GM12878 (cell line): ENCODE results near the gene GLRX2. TPM values are rescaled to one million over a fixed set of nuclear protein-coding genes. Genes with fewer than 3 reads are reported as not detected.

Experiments used
- ATAC-seq: fragments of 200-7000 bp; cut with Tn5 transposase; 3 replicates; pipeline ENCODE4 v1.9.1; 2020; ENCODE audit warnings: mild to moderate bottlenecking, moderate library complexity
- BruUV-seq: library from RNA; stranded (reverse); fragments of 400-500 nt; replicated peaks from 2 replicates; lab custom pipeline; 2021; lab: Mats Ljungman, UMichigan
- CTCF ChIA-PET: fragments of 300-600 bp; sonication (Branson Sonifier 250); formaldehyde crosslinking; extraction: SDS; loops from one replicate; lab custom pipeline; 2021; ENCODE audit warnings: inconsistent platforms; lab: Yijun Ruan, JAX
- POLR2A ChIA-PET: fragments of 350-600 bp; formaldehyde crosslinking; extraction: SDS; loops from one replicate; lab custom pipeline; 2021; ENCODE audit warnings: inconsistent platforms; lab: Charles Lee
- RAD21 ChIA-PET: fragments of 300-600 bp; sonication (Branson Sonifier 250); formaldehyde crosslinking; loops from one replicate; lab custom pipeline; 2023; ENCODE audit warnings: antibody characterized with exemption; ENCODE audit not compliant: unreplicated experiment; lab: Charles Lee
- SMC1A ChIA-PET: fragments of 300-600 bp; sonication (Branson Sonifier 250); formaldehyde crosslinking; loops from one replicate; lab custom pipeline; 2023; ENCODE audit not compliant: unreplicated experiment, uncharacterized antibody; lab: Charles Lee
- DNase-seq: peaks from one replicate; pipeline ENCODE4 v3.0.0-alpha.2; 2011; ENCODE audit warnings: low read depth, low spot score
- FAIRE-seq: peaks from 3 replicates; lab custom pipeline; 2011; peaks lifted over from hg19 to GRCh38; lab: Jason Lieb, UNC
- H2AFZ ChIP-seq: 2 replicates; pipeline ENCODE4 v1.6.0; 2011; ENCODE audit warnings: low read depth, low read length, control low read depth; ENCODE audit not compliant: control insufficient read depth
- H3K27ac ChIP-seq: 2 replicates; pipeline ENCODE4 v1.5.1; 2011; ENCODE audit warnings: control low read depth; ENCODE audit not compliant: control insufficient read depth, insufficient read depth
- H3K27me3 ChIP-seq, 2 experiments: replicated peaks in 1 of 2; 2 replicates each; pipeline versions ENCODE4 v1.6.0 to v1.6.1; 2011; ENCODE audit warnings: low read length in 1 of 2; ENCODE audit not compliant: control insufficient read depth in 2 of 2, insufficient read depth in 2 of 2
- H3K36me3 ChIP-seq, 2 experiments: 2 replicates each; pipeline ENCODE4 v1.5.1; 2011; ENCODE audit warnings: low read length in 1 of 2; ENCODE audit not compliant: control insufficient read depth in 2 of 2, insufficient read depth in 2 of 2
- H3K4me1 ChIP-seq: 2 replicates; pipeline ENCODE4 v1.6.1; 2011; ENCODE audit warnings: mild to moderate bottlenecking, low read length, moderate library complexity, mixed read lengths; ENCODE audit not compliant: control insufficient read depth, insufficient read depth
- H3K4me2 ChIP-seq: 2 replicates; pipeline ENCODE4 v1.6.0; 2011; ENCODE audit warnings: control low read depth; ENCODE audit not compliant: control insufficient read depth, insufficient read depth
- H3K4me3 ChIP-seq: fragments of 200-600 bp; sonication (generic); 2 replicates; pipeline ENCODE4 v1.5.1; 2016
- H3K79me2 ChIP-seq: 2 replicates; pipeline ENCODE4 v1.6.0; 2011; ENCODE audit warnings: low read length; ENCODE audit not compliant: control insufficient read depth, insufficient read depth
- H3K9ac ChIP-seq: 2 replicates; pipeline ENCODE4 v1.8.0; 2011; ENCODE audit warnings: low read length, control low read depth, mixed read lengths; ENCODE audit not compliant: control insufficient read depth, insufficient read depth
- H3K9me3 ChIP-seq: replicated peaks from 3 replicates; pipeline ENCODE4 v1.5.1; 2011; ENCODE audit warnings: mild to moderate bottlenecking, low read length; ENCODE audit not compliant: control insufficient read depth, insufficient read depth
- H4K20me1 ChIP-seq: 2 replicates; pipeline ENCODE4 v1.6.0; 2011; ENCODE audit not compliant: control insufficient read depth, insufficient read depth
- ATF2 ChIP-seq: IDR thresholded peaks from 2 replicates; pipeline ENCODE4 v1.6.1; 2012; ENCODE audit warnings: low read length, inconsistent platforms
- BHLHE40 ChIP-seq, 2 experiments: fragments of 450-650 bp in 1 of 2; IDR thresholded peaks; 2 replicates each; pipeline ENCODE4 v1.6.1; 2011 to 2017; ENCODE audit warnings: low read depth in 2 of 2, borderline replicate concordance in 1 of 2, improper control_type of control experiment in 1 of 2, low read length in 1 of 2, mild to moderate bottlenecking in 1 of 2
- BRCA1 ChIP-seq: IDR thresholded peaks from 2 replicates; pipeline ENCODE4 v1.6.1; 2011; ENCODE audit warnings: low read depth, low read length, improper control_type of control experiment
- CHD1 ChIP-seq: IDR thresholded peaks from 2 replicates; pipeline ENCODE4 v1.6.1; 2012; ENCODE audit warnings: low read depth, low read length, improper control_type of control experiment
- EED ChIP-seq: sonication (generic); IDR thresholded peaks from 2 replicates; pipeline ENCODE4 v1.6.1; 2016; ENCODE audit warnings: antibody characterized with exemption, low read depth
- ETV6 ChIP-seq, 2 experiments: fragments of 450-650 bp in 1 of 2; IDR thresholded peaks in 1 of 2; conservative IDR thresholded peaks in 1 of 2; 2 replicates each; pipeline ENCODE4 v1.6.1; 2014; ENCODE audit warnings: antibody characterized with exemption in 1 of 2, borderline replicate concordance in 1 of 2, low read depth in 1 of 2, mild to moderate bottlenecking in 1 of 2, moderate library complexity in 1 of 2
- FOXK2 ChIP-seq: fragments of 450-650 bp; IDR thresholded peaks from 2 replicates; pipeline ENCODE4 v1.6.1; 2017; ENCODE audit warnings: mild to moderate bottlenecking, moderate library complexity
- FOXM1 ChIP-seq: IDR thresholded peaks from 2 replicates; pipeline ENCODE4 v1.6.1; 2012; ENCODE audit warnings: low read depth, mild to moderate bottlenecking, inconsistent platforms, low read length, moderate library complexity
- HDAC2 ChIP-seq: fragments of 200-600 bp; sonication (generic); IDR thresholded peaks from 2 replicates; pipeline ENCODE4 v1.6.1; 2017
- IKZF2 ChIP-seq, 2 experiments: fragments of 450-650 bp; IDR thresholded peaks; 2 replicates each; pipeline ENCODE4 v1.6.1; 2017; ENCODE audit warnings: mild to moderate bottlenecking in 2 of 2, moderate library complexity in 2 of 2
- MTA2 ChIP-seq: fragments of 450-650 bp; IDR thresholded peaks from 2 replicates; pipeline ENCODE4 v1.6.1; 2016; ENCODE audit warnings: low read depth, mild to moderate bottlenecking, moderate library complexity
- RCOR1 ChIP-seq: conservative IDR thresholded peaks from 2 replicates; pipeline ENCODE4 v1.6.1; 2012; ENCODE audit warnings: low read depth, low read length, improper control_type of control experiment
- SREBF2 ChIP-seq: IDR thresholded peaks from 2 replicates; pipeline ENCODE4 v1.6.1; 2012; ENCODE audit warnings: mild to moderate bottlenecking, low read length
- TBL1XR1 ChIP-seq: IDR thresholded peaks from 2 replicates; pipeline ENCODE4 v1.6.1; 2012; ENCODE audit warnings: low read depth, low read length, improper control_type of control experiment
- YY1 ChIP-seq: IDR thresholded peaks from 2 replicates; pipeline ENCODE4 v1.6.1; 2011; ENCODE audit warnings: low read depth, mild to moderate bottlenecking, low read length
- ZNF622 ChIP-seq: fragments of 450-650 bp; IDR thresholded peaks from 2 replicates; pipeline ENCODE4 v1.6.1; 2017; ENCODE audit warnings: mild to moderate bottlenecking, inconsistent platforms
- ZSCAN29 ChIP-seq: fragments of 450-650 bp; IDR thresholded peaks from 2 replicates; pipeline ENCODE4 v1.6.1; 2017; ENCODE audit warnings: mild to moderate bottlenecking, moderate library complexity
- WGBS: methylation state at CpG from one replicate; pipeline ENCODE4 v1.1.6; 2016; ENCODE audit warnings: low lambda C conversion rate; ENCODE audit not compliant: insufficient replicate concordance, insufficient coverage; ENCODE audit errors: missing lambda C conversion rate; 5-methylcytosine and 5-hydroxymethylcytosine counted together
- in situ Hi-C: fragments of 300-500 bp; cut with MboI; formaldehyde crosslinking; loops from 9 replicates; pipeline ENCODE4 v1.14.3; 2018; ENCODE audit warnings: mixed read lengths
- intact Hi-C: fragments of 100-400 bp; cut with micrococcal nuclease; formaldehyde crosslinking; loops from one replicate; pipeline ENCODE4 v1.14.2; 2022; ENCODE audit not compliant: unreplicated experiment
- polyA plus RNA-seq, 11 experiments: library from polyadenylated mRNA; depleted of rRNA in 4 of 11; unstranded in 6 of 11; stranded (reverse) in 5 of 11; fragments of >200 nt; fragmentation: Nextera tagmentation in 4 of 11; fragmentation: Illumina TruSeq in 1 of 11; extraction: Ambion mirVana in 4 of 11; extraction: Trizol in 1 of 11; gene quantifications; 1 replicate in 1 of 11; 2 replicates in 10 of 11; pipeline versions ENCODE4 v1.2.1 to v1.2.3, GENCODE V29; 2011 to 2016; ENCODE audit warnings: inconsistent platforms in 2 of 11, missing spikeins in 2 of 11, low read depth in 1 of 11
- total RNA-seq, 4 experiments: library from RNA; depleted of rRNA in 3 of 4; stranded (reverse); fragments of >200 nt in 3 of 4; fragmentation: Illumina TruSeq in 1 of 4; extraction: Trizol in 1 of 4; gene quantifications; 2 replicates each; pipeline versions ENCODE4 v1.2.1 to v1.2.3, GENCODE V29; 2013 to 2021

The GLRX2 gene
- total and polyA plus RNA-seq, 10 of the 15 experiments (the other 5 are each of a cell fraction or from before 2014, with no cell fraction given): 5.5 to 67.6 (median 16.6) TPM

GRCh38 chr1:193109619-193110018 lies 4.4 kb upstream of the GLRX2 start:
- no peak for TF ChIP-seq TBL1XR1
- no peak for TF ChIP-seq FOXK2
- TF ChIP-seq FOXM1: no peak
- no peak for TF ChIP-seq RCOR1
- no peak for TF ChIP-seq ETV6 (conservative IDR thresholded peaks at IDR 0.05 in 1 of 2, IDR thresholded peaks at IDR 0.05 in 1 of 2; ENCODE audit: borderline replicate concordance in 1 of 2, low read depth in 1 of 2)
- no peak for TF ChIP-seq MTA2
- TF ChIP-seq BRCA1: no peak
- no peak for TF ChIP-seq EED
- TF ChIP-seq YY1: no peak
- no peak for TF ChIP-seq CHD1
- no peak for TF ChIP-seq ATF2
- TF ChIP-seq BHLHE40 (IDR thresholded peaks at IDR 0.05; ENCODE audit: borderline replicate concordance in 1 of 2, low read depth in 2 of 2, low read length in 1 of 2): no peak
- no peak for TF ChIP-seq ZSCAN29
- TF ChIP-seq SREBF2: no peak
- TF ChIP-seq IKZF2 (IDR thresholded peaks at IDR 0.05): no peak
- TF ChIP-seq HDAC2: no peak
- TF ChIP-seq ZNF622: no peak
- DNase-seq: no peak
- H3K79me2 ChIP-seq: peaks cover 4% of the 10 kb centered on the region
- POLR2A ChIA-PET: interaction anchor here (1.1 kb wide), 1 partner anchor 10 kb away, joined by 5 read pairs; no protein-coding TSS in a partner anchor
- ATAC-seq: no peak
- H2AFZ ChIP-seq: no peak overlapping the region
- FAIRE-seq: no peak
- BruUV-seq: no TSS peak
- CTCF ChIA-PET: interaction anchor here (0.7 to 1.2 kb wide), 3 partner anchors 9 to 88 kb away, joined by 3 to 5 read pairs (median 3); no protein-coding TSS in a partner anchor
- H3K9ac ChIP-seq: no peak overlapping the region
- H3K4me1 ChIP-seq: 0 out of 2 replicates have a peak, but pooled peaks cover 3% of the 10 kb centered on the region
- no peaks in the 10 kb centered on the region for H3K9me3 ChIP-seq
- SMC1A ChIA-PET: interaction anchor here (1.5 kb wide), 1 partner anchor 14 kb away, joined by 4 read pairs; no protein-coding TSS in a partner anchor
- in situ Hi-C loops (no loop called here), intact Hi-C loops (loop anchor here (5.0 kb wide), 1 partner anchor 52 kb away; the partner anchor contains the start of genes RO60 and UCHL5)
- no peaks in the 10 kb centered on the region for H4K20me1 ChIP-seq
- no peak overlapping the region for H3K4me2 ChIP-seq
- H3K27me3 ChIP-seq: no peaks in the 10 kb centered on the region
- no peaks in the 10 kb centered on the region for H3K36me3 ChIP-seq
- WGBS: 100% methylated on average over 1 of the region's 1 CpG
- no peak overlapping the region for H3K27ac ChIP-seq
- no peak overlapping the region for H3K4me3 ChIP-seq
- RAD21 ChIA-PET: interaction anchor here (0.9 to 1.1 kb wide), 2 partner anchors 40 to 90 kb away, joined by 3 to 4 read pairs; no protein-coding TSS in a partner anchor
